Kidney tubule cell (primary cell): ENCODE results near the gene CADPS2.

Experiments used
- DNase-seq: peaks from one replicate; pipeline ENCODE4 v3.0.0-alpha.2; 2018; ENCODE audit warnings: low spot score

CADPS2 gene

DNA sequence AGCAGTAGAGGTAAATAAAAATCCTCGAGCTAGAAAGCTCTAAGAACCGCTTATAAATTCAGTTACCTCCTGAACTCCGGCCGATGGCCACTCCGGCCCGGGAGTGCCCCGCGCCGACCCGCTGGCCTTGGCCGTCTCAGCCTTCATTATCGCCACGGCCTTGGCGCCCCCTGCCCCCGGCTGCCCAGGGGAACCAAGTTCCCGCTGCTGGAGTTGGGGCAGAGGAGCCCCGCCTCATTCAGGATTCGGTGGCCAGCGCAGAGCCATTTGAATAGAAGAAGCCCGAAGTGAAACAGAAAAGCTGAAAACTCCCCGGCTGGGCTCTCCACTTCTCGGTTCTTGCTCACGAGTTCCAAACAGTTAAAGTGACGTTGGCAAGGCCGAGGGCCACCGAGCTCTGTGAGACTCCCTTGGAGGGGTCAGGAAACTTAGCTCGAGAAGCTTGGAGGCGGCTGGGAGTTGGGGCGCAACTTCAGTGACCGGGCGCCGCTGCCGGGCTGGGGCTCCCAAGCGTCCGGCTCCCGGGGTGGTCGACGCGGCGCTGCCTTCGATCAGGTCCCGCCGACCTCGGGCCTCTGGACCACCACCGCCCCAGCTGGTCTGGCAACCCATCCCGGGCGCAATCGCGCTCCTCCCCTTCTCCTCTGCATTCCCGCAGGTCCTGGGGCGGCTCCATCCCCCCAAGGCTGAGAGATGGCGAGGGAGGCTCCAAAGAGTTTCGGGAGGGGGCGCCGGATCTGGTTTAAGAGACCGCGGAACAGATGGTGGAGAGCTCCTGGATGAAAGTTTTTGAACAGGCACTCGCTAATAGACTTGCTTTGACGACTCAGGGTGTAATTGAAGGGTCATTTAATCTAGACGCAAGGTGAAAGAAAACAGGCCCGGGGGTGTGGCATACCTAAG is 575.9 kb downstream of the CADPS2 start:
- peak; percentile 16 for DNase-seq

DNA sequence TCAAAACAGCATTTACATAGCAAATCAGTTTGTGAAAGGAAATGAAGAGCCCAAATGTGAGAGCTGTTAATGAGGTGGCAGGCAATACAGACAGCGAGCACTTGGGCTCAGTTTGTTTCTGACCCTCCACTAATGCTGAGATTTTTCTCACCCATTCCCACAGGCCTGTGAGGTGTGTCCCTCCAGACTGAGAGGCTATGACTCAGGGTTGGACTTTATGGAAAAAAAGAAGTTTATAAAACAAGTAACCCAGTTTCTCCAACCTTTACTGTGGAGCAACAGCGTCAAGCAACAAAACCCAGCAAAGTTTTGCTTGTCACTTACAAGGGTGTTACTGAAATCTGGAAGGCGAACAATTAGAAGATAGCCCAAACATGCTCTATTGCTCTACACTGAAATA is 576.8 kb downstream of the CADPS2 start:
- no peak for DNase-seq

DNA sequence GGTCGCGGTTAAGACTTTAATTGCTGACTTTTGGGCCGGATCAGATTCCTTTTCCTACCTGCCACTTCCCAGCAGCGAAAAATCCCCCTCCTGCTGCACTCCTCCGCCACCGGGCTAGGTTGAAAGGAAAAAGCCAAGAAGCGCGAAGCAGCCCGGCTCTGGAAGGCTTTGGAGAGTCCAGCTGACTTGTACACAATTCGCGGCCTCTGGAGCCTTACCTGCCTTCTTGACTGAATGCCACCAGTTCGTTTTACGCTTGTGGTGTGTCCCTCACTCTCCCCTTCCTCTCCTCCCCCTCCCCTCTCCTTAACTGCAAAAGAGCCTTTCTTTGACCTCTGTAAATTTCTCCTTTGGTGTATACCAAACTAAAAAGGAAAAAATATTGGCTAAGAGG is 579.0 kb downstream of the CADPS2 start:
- no peak for DNase-seq

- no peak for DNase-seq
These were observed 579.7 kb downstream of the CADPS2 start for GRCh38 chr7:122306320-122307227.

- DNase-seq, result peak; percentile 34
These were observed 580.6 kb downstream of the CADPS2 start for GRCh38 chr7:122305475-122306319.

DNA sequence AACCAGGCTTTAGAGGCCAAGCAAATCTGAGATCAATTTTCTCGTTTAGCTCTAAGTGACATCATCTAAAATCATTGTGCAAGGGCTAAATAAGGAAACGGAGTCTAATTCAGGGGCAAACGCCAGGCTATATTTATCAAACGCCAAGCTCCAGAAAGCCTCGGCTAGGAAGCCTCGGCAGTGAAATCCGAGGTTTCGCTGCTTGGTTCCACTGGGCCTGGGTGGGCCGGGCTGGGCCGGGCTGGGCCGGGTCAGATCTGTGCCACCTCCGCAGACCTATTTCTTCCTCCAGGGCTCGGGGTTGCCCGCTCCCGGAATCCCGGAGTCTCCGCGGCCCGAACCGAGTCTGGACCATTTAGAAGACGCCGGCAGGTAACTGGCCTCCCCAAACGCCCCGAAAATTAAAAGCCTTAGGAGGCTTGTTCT is 581.3 kb downstream of the CADPS2 start:
- no peak for DNase-seq

GRCh38 chr7:122304319-122304975 is 581.8 kb downstream of the CADPS2 start, which contains the start of gene FEZF1:
Gene FEZF1, minus strand, starts transcription at chr7:122304750. Its CDS starts 313 bp downstream, at chr7:122304437.
- no peak for DNase-seq

DNA sequence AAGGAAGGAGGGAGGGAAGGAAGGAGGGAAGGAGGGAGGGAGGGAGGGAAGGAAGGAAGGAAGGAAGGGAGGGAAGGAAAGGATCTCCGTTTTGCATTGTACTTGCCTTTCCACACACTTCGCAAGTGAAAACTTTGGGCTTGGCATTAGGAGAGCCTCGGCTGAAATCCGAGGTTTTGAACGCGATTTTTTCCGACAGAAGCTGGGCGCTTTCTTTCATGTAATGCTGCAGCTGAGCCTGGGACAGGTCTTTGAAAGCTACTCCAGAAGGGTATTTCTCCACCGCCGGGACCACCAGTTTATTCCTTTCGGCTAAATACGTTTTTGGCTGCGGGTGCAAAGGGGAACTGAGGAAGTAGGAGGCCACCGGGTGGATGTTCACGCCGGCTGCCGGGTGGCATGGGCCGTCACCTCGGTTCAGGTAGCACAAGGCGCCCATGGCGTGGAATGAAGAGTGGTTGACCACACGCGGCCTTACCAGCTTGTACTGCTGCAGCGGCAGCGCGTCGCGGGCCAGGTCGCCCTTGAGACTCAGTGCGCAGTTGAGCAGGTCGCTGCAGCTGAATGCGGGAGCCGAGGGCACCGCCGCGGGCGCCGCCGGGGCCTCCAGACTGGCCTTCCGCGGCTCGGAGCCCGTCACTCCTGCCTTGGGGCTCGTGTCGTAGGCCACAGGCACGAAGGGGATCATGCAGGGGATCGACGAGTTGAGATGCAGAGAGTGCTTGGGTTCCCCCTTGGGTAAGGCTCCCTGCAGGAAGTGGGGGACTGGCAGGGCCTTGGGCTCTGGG is 582.5 kb downstream of the CADPS2 start:
- no peak for DNase-seq

- DNase-seq, result no peak
These were observed 583.3 kb downstream of the CADPS2 start for GRCh38 chr7:122302761-122303530.

DNA sequence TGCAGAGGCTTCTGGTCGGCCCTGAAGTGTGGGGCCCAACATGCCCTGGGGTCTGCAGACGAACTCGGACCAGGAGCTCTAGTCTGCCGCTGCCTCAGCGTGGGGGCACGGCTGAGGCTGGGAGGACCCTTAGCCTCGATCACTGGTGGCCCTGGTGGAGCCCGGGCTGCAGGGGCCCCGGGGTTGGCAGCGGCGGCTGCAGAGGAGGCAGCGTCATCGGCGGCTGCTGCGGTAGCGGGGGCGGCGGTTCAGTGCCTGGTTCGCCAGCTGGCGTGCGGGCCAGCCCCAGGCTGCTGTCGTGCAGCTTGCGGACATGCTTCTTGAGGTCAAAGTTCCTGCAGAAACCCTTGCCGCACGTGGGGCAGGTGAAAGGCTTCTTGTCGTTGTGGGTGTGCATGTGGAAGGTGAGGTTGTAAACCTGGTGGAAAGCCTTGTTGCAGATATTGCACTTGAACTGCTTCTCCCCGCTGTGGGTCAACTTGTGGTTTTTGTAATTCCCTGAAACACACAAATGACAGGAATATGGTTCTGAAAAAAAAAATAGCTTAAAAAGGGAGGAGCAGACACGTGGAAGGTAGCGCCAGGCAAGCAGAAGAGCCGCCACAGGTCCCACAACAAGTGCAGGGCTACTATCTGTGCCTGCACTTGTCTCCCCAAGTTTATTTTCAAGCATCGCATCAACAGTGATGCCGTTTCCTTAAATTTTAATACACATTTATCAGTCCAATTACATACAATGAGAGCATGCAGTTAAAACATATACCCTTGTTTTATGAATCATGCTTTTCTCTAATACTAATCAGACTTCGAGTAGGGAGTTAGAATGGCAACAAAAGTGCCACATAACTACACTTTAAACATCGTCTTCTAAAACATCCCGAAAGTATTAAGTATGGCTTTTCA is 584.2 kb downstream of the CADPS2 start:
- no peak for DNase-seq

- no peak for DNase-seq
These were observed 585.1 kb downstream of the CADPS2 start for GRCh38 chr7:122300956-122301833.

GRCh38 chr7:122300211-122300932 is 585.9 kb downstream of the CADPS2 start:
- peak; percentile 24 for DNase-seq

DNA sequence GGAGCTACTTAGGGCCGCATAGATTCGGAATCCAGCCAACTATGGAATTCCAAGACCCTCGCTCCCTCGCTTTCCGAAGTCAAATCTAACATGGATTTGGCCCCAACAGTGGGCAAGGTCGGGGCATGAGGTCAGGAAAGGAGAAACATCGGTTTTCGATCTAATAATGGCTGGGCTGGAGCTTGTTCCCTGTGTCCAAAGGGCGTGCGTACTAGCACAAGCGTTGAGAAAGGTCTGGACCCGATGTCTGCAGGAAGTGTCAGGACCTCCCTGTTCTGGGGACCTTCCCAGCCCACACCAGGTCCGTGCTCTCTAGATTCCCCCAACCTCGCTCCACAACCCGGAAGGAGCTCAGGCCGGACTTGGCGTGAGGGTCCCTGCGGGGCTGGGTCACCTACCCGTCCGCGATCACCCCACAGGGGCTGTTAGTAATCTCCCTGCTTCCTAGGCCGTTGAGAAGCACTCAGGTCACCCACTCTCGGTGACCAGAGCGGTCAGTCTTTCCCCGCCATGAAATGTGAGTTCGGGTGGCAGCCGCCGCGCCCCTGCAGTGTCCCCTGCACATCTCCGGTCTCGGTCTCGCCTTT is 586.5 kb downstream of the CADPS2 start:
- DNase-seq, result no peak

GRCh38 chr7:122298618-122299017 is 587.6 kb downstream of the CADPS2 start:
- DNase-seq, result no peak

- no peak for DNase-seq
These were observed 588.1 kb downstream of the CADPS2 start for GRCh38 chr7:122298131-122298530.

GRCh38 chr7:122291189-122291588 is 595.1 kb downstream of the CADPS2 start:
- DNase-seq, result no peak
